Omental fat pad (tissue), 4 donors: ENCODE measurements around the gene CNOT4. TPM values are rescaled to one million over a fixed set of nuclear protein-coding genes. Genes with fewer than 3 reads are reported as not detected.
"Not testable (repeated sequence)": the region's sequence is repeated elsewhere in the genome, so short reads cannot be mapped to it uniquely, and the experiment has no call there.

Experiments used
- ATAC-seq: fragments of 150-250 bp; one replicate; pipeline ENCODE4 v1.9.1; 2016; ENCODE audit warnings: mild to moderate bottlenecking, moderate library complexity; ENCODE audit not compliant: low FRiP score
- DNase-seq: peaks from one replicate; pipeline ENCODE4 v3.0.0-alpha.2; 2019; ENCODE audit warnings: low spot score
- total RNA-seq, 4 donors: library from RNA; depleted of rRNA; stranded (reverse); fragments of >200 nt; gene quantifications; one replicate each; pipeline ENCODE4 v1.1.0, GENCODE V29; 2016
- TF ChIP-seq, protein P1 (sequence below), 3 donors: fragments of 450-650 bp; IDR thresholded peaks; one replicate each; pipeline ENCODE4 v1.5.1; 2016 to 2017; ENCODE audit warnings: antibody characterized with exemption in 3 of 3, mild to moderate bottlenecking in 3 of 3, moderate library complexity in 2 of 3

Gene CNOT4
- total RNA-seq, 4 donors from 2014 or later = 19.8 to 21.8 (median 20.2) TPM

DNA sequence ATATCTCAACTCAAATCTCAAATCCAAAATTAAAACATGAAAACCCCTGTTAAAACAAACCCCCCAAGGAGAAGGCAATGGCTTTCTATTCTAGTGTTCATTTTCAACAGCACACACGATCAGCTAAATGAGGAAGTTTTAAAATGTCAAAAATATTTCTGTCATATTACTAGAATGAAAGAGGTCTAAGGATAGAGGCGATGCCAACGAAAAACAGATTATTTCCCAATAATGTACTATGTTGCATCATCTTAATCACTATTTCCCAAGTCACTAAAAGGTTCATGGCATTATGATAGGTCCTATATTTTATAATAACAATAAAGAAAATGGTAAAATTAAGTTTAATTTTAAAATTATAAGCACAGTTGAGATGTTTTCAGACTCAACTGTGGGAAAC, 10.1 kb downstream of the CNOT4 start:
- ATAC-seq (no peak), DNase-seq (no peak)
- TF ChIP-seq, protein P1, sequence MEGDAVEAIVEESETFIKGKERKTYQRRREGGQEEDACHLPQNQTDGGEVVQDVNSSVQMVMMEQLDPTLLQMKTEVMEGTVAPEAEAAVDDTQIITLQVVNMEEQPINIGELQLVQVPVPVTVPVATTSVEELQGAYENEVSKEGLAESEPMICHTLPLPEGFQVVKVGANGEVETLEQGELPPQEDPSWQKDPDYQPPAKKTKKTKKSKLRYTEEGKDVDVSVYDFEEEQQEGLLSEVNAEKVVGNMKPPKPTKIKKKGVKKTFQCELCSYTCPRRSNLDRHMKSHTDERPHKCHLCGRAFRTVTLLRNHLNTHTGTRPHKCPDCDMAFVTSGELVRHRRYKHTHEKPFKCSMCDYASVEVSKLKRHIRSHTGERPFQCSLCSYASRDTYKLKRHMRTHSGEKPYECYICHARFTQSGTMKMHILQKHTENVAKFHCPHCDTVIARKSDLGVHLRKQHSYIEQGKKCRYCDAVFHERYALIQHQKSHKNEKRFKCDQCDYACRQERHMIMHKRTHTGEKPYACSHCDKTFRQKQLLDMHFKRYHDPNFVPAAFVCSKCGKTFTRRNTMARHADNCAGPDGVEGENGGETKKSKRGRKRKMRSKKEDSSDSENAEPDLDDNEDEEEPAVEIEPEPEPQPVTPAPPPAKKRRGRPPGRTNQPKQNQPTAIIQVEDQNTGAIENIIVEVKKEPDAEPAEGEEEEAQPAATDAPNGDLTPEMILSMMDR (IDR thresholded peaks at IDR 0.05) = no peak

DNA sequence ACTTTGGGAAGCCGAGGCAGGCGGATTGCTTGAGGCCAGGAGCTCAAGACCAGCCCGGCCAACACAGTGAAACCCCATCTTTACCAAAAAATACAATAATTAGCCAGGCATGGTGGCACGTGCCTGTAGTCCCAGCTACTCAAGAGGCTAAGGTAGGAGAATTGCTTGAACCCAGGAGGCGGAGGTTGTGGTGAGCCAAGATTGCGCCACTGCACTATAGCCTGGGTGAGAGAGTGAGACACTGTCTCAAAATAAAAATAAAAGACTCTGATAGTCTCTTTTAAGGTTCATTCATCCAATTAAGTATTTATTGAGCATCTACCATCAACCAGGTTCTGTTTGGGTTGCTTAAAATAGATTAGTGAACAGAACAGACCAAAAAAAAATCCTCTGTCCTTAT, 12.7 kb downstream of the CNOT4 start:
- ATAC-seq, DNase-seq: not testable (repeated sequence)

DNA sequence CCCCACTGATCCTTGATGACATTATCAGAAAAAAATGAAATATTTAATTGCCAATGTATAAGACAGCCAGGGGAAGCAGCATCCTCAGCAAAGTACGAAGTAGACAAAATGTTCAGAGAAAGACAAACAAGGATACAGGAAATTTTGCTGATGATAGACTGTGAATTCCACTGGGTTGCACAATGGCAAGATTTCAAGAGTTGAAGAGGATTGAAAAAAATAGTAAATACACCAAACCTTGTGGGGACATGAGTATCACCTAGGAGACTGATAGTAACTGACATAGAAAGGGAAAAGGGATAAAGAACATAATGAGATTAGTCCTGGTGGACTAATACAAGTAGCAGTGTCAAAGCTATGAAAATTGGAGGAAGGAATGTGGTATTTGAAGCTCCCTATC, 16.5 kb downstream of the CNOT4 start:
- ATAC-seq (peak; percentile 39), DNase-seq (no peak)
- TF ChIP-seq, protein P1 (IDR thresholded peaks at IDR 0.05) = no peak

DNA sequence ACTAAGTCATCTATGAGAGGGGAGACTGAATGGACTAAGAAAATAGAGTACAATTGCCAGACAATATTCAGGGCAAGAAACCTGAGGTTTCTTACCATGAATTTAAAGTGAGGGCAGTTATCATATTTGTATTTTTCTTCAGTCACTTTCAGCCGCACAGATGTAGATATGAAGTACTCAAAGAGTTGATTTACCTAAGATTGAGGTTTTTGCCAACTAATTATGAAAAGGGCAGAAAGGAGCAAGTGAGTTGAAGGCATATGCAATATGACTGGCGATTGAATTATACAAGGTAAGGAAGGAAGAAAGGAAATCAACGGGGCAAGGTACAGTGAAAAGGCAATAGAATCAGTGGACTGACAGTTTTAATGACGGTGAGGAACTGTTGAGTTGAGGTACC, 17.8 kb downstream of the CNOT4 start:
- no peak for DNase-seq
- ATAC-seq = no peak
- TF ChIP-seq, protein P1 (IDR thresholded peaks at IDR 0.05) = no peak

DNA sequence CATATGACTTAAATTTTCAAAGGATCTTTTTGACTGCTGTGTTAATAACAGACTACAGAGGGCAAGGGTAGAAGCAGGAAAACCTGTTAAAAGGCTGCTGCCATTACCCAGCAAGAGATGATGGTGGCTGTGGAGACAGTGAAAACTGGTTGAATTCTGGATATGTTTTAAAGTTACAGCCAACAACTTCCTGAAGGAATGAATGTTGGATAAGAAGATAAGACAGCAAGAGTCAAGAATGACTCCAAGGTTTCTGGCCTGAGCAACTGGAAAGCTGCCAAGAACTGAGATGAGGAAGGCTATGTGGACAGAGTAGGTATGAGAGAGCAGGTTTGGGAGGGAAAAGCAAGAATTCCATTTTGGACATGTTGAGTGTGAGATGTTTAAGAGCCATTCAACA, 19.1 kb downstream of the CNOT4 start:
- ATAC-seq (peak; percentile 58), DNase-seq (no peak)
- TF ChIP-seq, protein P1 (IDR thresholded peaks at IDR 0.05) = no peak

DNA sequence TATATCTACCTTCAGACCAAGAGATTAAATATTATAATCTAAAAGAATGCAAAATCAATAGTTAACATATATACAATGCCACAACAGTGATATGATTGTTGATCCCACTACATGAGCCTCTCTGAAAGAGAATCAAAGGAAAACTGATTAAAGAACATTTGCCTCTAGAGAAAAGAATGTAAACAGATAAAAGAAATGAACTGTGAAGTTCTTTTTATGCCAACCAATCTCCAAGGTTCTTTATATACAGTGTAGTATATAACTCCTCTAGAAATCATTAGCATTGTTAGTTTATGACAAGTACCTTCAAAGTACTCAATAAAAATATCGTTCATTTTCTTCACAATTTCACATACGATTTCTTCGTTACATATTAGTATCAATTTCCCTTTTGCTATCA, 20.1 kb downstream of the CNOT4 start:
- no peak for DNase-seq
- TF ChIP-seq, protein P1 (IDR thresholded peaks at IDR 0.05) = no peak
- no peak for ATAC-seq

DNA sequence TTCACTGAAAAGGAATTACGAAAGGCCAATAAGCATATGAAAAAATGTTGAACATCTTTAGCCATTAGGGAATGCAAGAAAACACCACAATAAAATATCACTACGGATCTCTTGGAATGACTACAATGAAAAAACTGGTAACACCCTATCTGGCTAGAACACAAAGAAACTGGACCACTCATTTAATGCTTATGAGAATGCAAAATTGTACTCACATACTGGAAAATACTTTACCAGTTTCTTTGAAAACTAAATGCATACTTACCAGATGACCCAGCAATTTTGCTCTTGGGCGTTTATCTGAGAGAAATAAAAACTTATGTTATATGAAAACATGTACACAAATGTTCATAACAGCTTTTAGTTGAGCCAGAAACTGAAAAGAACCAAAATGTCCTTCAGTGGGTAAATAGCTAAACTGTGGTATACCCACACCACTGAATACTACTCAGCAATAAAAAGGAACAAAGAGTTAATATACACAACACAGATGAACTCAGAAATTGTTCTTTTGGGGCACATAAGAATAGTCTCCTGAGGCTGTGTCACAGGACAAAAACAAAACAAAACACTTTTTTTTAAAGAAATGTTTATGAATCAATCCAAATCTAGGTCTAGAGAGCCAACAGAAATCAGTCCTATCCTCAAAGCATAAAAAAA, 23.5 kb downstream of the CNOT4 start:
- ATAC-seq = no peak
- TF ChIP-seq, protein P1 (IDR thresholded peaks at IDR 0.05) = no peak
- DNase-seq = no peak
